Spleen (tissue), 11 donors: ENCODE data around the gene PRAF2. TPM values are rescaled to one million over a fixed set of nuclear protein-coding genes. Genes with fewer than 3 reads are reported as not detected.
A peak's percentile ranks its signal among the peaks of the same experiment; 100 is the strongest.

Source experiments
- DNase-seq: peaks from one replicate; pipeline ENCODE4 v3.0.0-alpha.2; 2020
- H3K27ac ChIP-seq, 8 donors: fragments of 200-600 bp; sonication (generic) in 7 of 8; 1 replicate in 4 of 8; 2 replicates in 4 of 8; pipeline versions ENCODE4 v1.5.0 to v1.8.0; 2016 to 2021; ENCODE audit warnings: inconsistent platforms in 4 of 8, mild to moderate bottlenecking in 4 of 8, moderate library complexity in 1 of 8
- H3K27me3 ChIP-seq, 7 donors: fragments of 200-600 bp; sonication (generic) in 6 of 7; replicated peaks in 1 of 7; 1 replicate in 4 of 7; 2 replicates in 3 of 7; pipeline versions ENCODE4 v1.5.0 to v1.8.0; 2016 to 2021; ENCODE audit warnings: inconsistent platforms in 3 of 7, mild to moderate bottlenecking in 1 of 7
- H3K36me3 ChIP-seq, 6 donors: fragments of 200-600 bp; sonication (generic) in 5 of 6; 1 replicate in 4 of 6; 2 replicates in 2 of 6; pipeline versions ENCODE4 v1.5.0 to v1.8.0; 2016 to 2021; ENCODE audit warnings: inconsistent platforms in 2 of 6
- H3K4me1 ChIP-seq, 6 donors: fragments of 200-600 bp; sonication (generic) in 5 of 6; 1 replicate in 3 of 6; 2 replicates in 3 of 6; pipeline versions ENCODE4 v1.5.0 to v1.8.0; 2016 to 2021; ENCODE audit warnings: inconsistent platforms in 3 of 6
- H3K4me3 ChIP-seq, 8 donors: fragments of 200-600 bp; sonication (generic) in 7 of 8; 1 replicate in 4 of 8; 2 replicates in 4 of 8; pipeline versions ENCODE4 v1.5.0 to v1.8.0; 2016 to 2021; ENCODE audit warnings: inconsistent platforms in 4 of 8, mild to moderate bottlenecking in 4 of 8, moderate library complexity in 2 of 8
- H3K9me3 ChIP-seq, 8 donors: fragments of 200-600 bp; sonication (generic) in 7 of 8; 1 replicate in 4 of 8; 2 replicates in 4 of 8; pipeline versions ENCODE4 v1.5.0 to v1.8.0; 2016 to 2021; ENCODE audit warnings: inconsistent platforms in 4 of 8
- CTCF ChIP-seq, 11 experiments: fragments of 200-600 bp in 7 of 11; fragments of 450-650 bp in 4 of 11; sonication (generic) in 4 of 11; IDR thresholded peaks in 8 of 11; conservative IDR thresholded peaks in 3 of 11; 1 replicate in 7 of 11; 2 replicates in 4 of 11; pipeline versions ENCODE4 v1.4.0 to v1.8.0; 2016 to 2021; ENCODE audit warnings: antibody characterized with exemption in 11 of 11, inconsistent platforms in 4 of 11, mild to moderate bottlenecking in 1 of 11
- POLR2A ChIP-seq, 3 donors: fragments of 450-650 bp; IDR thresholded peaks; one replicate each; pipeline ENCODE4 v1.5.1; 2017; ENCODE audit warnings: antibody characterized with exemption in 3 of 3, mild to moderate bottlenecking in 1 of 3
- POLR2AphosphoS5 ChIP-seq, 3 donors: sonication (generic); formaldehyde crosslinking; IDR thresholded peaks; one replicate each; pipeline ENCODE4 v1.5.1; 2017; ENCODE audit warnings: antibody characterized with exemption in 3 of 3
- WGBS, 5 donors: extraction: QIAGEN DNeasy Blood & Tissue Kit in 3 of 5; methylation state at CpG; one replicate each; pipeline versions ENCODE4 v1.1.5 to v1.1.7; 2013 to 2018; 5-methylcytosine and 5-hydroxymethylcytosine counted together
- intact Hi-C: fragments of 100-400 bp; cut with DNase I; formaldehyde crosslinking; loops from one replicate; pipeline ENCODE4 v1.15.0; 2023; ENCODE audit warnings: low total_unique reads
- polyA plus RNA-seq, 3 donors: library from polyadenylated mRNA; stranded (reverse); fragments of 200-250 nt; gene quantifications; one replicate each; pipeline ENCODE4 v1.2.1, GENCODE V29; 2013
- total RNA-seq, 7 donors: library from RNA; depleted of rRNA in 3 of 7; stranded (reverse); fragments of >200 nt in 3 of 7; fragmentation: NEBNext Ultra II Directional in 4 of 7; extraction: Animal tissue kit (Norgen Biotek cat#: 25700) in 4 of 7; gene quantifications; one replicate each; pipeline versions ENCODE4 v1.1.0 to v1.2.1, GENCODE V29; 2016 to 2021
- donor health status: healthy with polysubstance abuse.
- donor health status: DM: no; HTN: no; CAD: no; lungs with moderate emphysema.
- donor health status: DM: no; HTN: no; CAD: no.
- donor health status: Bipolar disorder and iron deficiency.
- donor health status: healthy.
- donor health status: DM: no; HTN: no; CAD: no.
- donor health status: DM: yes; HTN: yes; CAD: no.

Gene PRAF2
- total and polyA plus RNA-seq, 10 donors = 15.4 to 23.7 (median 18.3) TPM

GRCh38 chrX:49059201-49059600 is 14.6 kb downstream of the PRAF2 start:
- Histone ChIP-seq H3K9me3 (no peaks in the 10 kb centered on the region), H3K36me3 (peaks cover 0 to 21% (median 0%) of the 10 kb centered on the region in 6 donors), H3K27me3 (no peaks in the 10 kb centered on the region), H3K4me1 (peaks cover 0 to 10% (median 0%) of the 10 kb centered on the region in 6 donors), H3K4me3 (no peak overlapping the region), H3K27ac (peak overlapping the region in 4 of 8 donors; percentile 11 to 46 (median 30))
- no peak for TF ChIP-seq POLR2AphosphoS5 (IDR thresholded peaks at IDR 0.05)
- no peak for TF ChIP-seq POLR2A (IDR thresholded peaks at IDR 0.05)
- no peak for TF ChIP-seq CTCF (IDR thresholded peaks at IDR 0.05 in 8 of 11, conservative IDR thresholded peaks at IDR 0.05 in 3 of 11)
- no peak for DNase-seq
- intact Hi-C loops = no loop called here
- 56 to 65% (median 60%) methylated on average over 2 to 6 of the region's 6 CpGs for WGBS, 5 donors

GRCh38 chrX:49058794-49059193 is 15.0 kb downstream of the PRAF2 start, which contains the start of gene CCDC120:
CCDC120 (plus strand) TSS chrX:49058999; CDS start chrX:49062042, 3,043 bp downstream.
- intact Hi-C loops = no loop called here
- Histone ChIP-seq H3K9me3 (no peaks in the 10 kb centered on the region), H3K4me1 (peaks cover 0 to 14% (median 0%) of the 10 kb centered on the region in 6 donors), H3K36me3 (peaks cover 0 to 17% (median 0%) of the 10 kb centered on the region in 6 donors), H3K27me3 (no peaks in the 10 kb centered on the region), H3K27ac (peak within 1 kb of the TSS in 4 of 8 donors; percentile 11 to 46 (median 30)), H3K4me3 (no peak within 1 kb of the TSS)
- no peak for DNase-seq
- TF ChIP-seq POLR2A (IDR thresholded peaks at IDR 0.05) = no peak
- 60 to 79% (median 71%) methylated on average over 1 to 5 of the region's 5 CpGs for WGBS, 5 donors

- Histone ChIP-seq H3K4me1 (peaks cover 0 to 15% (median 0%) of the 10 kb centered on the region in 6 donors), H3K9me3 (no peaks in the 10 kb centered on the region), H3K27ac (peak overlapping the region in 7 of 8 donors; percentile 86 to 95 (median 90)), H3K36me3 (no peaks in the 10 kb centered on the region), H3K27me3 (no peaks in the 10 kb centered on the region), H3K4me3 (peak overlapping the region in 7 of 8 donors; percentile 25 to 79 (median 50))
- WGBS, 5 donors = 71 to 88% (median 86%) methylated on average over 5 of the region's 5 CpGs
- DNase-seq = no peak
- TF ChIP-seq POLR2AphosphoS5 (IDR thresholded peaks at IDR 0.05) (no peak), POLR2A (IDR thresholded peaks at IDR 0.05) (no peak), CTCF (IDR thresholded peaks at IDR 0.05 in 8 of 11, conservative IDR thresholded peaks at IDR 0.05 in 3 of 11) (no peak)
- intact Hi-C loops = no loop called here
These were observed 19.6 kb downstream of the PRAF2 start for GRCh38 chrX:49054073-49054762.

- peaks cover 0 to 15% (median 0%) of the 10 kb centered on the region in 6 donors for H3K4me1 ChIP-seq
- peak overlapping the region; percentile 82 to 95 (median 90) for H3K27ac ChIP-seq
- no peaks in the 10 kb centered on the region for H3K27me3 ChIP-seq
- 1 to 43% (median 3%) methylated on average over 16 to 76 of the region's 79 CpGs for WGBS, 5 donors
- no peaks in the 10 kb centered on the region for H3K36me3 ChIP-seq
- H3K9me3 ChIP-seq = no peaks in the 10 kb centered on the region
- DNase-seq = peak; percentile 89
- intact Hi-C loops = no loop called here
- H3K4me3 ChIP-seq = peak overlapping the region; percentile 25 to 79 (median 50)
- TF ChIP-seq POLR2AphosphoS5 (IDR thresholded peaks at IDR 0.05) (peak; percentile 59 to 81 (median 68)), CTCF (IDR thresholded peaks at IDR 0.05 in 8 of 11, conservative IDR thresholded peaks at IDR 0.05 in 3 of 11) (no peak), POLR2A (IDR thresholded peaks at IDR 0.05) (no peak)
These were observed 20.4 kb downstream of the PRAF2 start for GRCh38 chrX:49053223-49054072.
